ENCODE results near the gene TTYH1.
"Not testable (repeated sequence)": the region's sequence is repeated elsewhere in the genome, so short reads cannot be mapped to it uniquely, and the experiment has no call there.

TTYH1 gene

GRCh38 chr19:54446349-54446748 is 31.1 kb downstream of the TTYH1 start:
- H3K27ac ChIP-seq (ENCODE audit: low read depth, low read length); H3K9me3 ChIP-seq (ENCODE audit: control insufficient read depth, insufficient read depth, low read depth, low read length); H3K4me1 ChIP-seq (ENCODE audit: control insufficient read depth, insufficient read depth, low read length); H3K9ac ChIP-seq (ENCODE audit: low read length); H3K27me3 ChIP-seq (ENCODE audit: control insufficient read depth, insufficient read depth, low read length); H3K4me3 ChIP-seq (ENCODE audit: low read depth, low read length): not testable (repeated sequence)
- H3K36me3 ChIP-seq (ENCODE audit: control insufficient read depth, insufficient read depth, low read length), result peaks cover 22% of the 10 kb centered on the region

GRCh38 chr19:54448040-54448773 is 32.9 kb downstream of the TTYH1 start:
- no peaks in the 10 kb centered on the region for H3K9me3 ChIP-seq (ENCODE audit: control insufficient read depth, insufficient read depth, low read depth, low read length)
- H3K4me3 ChIP-seq (ENCODE audit: low read depth, low read length), result peak overlapping the region; percentile 95
- H3K36me3 ChIP-seq (ENCODE audit: control insufficient read depth, insufficient read depth, low read length), result peaks cover 39% of the 10 kb centered on the region
- no peaks in the 10 kb centered on the region for H3K27me3 ChIP-seq (ENCODE audit: control insufficient read depth, insufficient read depth, low read length)
- 0 out of 2 replicates have a peak, but pooled peaks cover 7% of the 10 kb centered on the region for H3K4me1 ChIP-seq (ENCODE audit: control insufficient read depth, insufficient read depth, low read length)
- peak overlapping the region; percentile 91; the same call in 1 of the 2 replicates for H3K27ac ChIP-seq (ENCODE audit: low read depth, low read length)
- H3K9ac ChIP-seq (ENCODE audit: low read length), result peak overlapping the region; percentile 99

DNA sequence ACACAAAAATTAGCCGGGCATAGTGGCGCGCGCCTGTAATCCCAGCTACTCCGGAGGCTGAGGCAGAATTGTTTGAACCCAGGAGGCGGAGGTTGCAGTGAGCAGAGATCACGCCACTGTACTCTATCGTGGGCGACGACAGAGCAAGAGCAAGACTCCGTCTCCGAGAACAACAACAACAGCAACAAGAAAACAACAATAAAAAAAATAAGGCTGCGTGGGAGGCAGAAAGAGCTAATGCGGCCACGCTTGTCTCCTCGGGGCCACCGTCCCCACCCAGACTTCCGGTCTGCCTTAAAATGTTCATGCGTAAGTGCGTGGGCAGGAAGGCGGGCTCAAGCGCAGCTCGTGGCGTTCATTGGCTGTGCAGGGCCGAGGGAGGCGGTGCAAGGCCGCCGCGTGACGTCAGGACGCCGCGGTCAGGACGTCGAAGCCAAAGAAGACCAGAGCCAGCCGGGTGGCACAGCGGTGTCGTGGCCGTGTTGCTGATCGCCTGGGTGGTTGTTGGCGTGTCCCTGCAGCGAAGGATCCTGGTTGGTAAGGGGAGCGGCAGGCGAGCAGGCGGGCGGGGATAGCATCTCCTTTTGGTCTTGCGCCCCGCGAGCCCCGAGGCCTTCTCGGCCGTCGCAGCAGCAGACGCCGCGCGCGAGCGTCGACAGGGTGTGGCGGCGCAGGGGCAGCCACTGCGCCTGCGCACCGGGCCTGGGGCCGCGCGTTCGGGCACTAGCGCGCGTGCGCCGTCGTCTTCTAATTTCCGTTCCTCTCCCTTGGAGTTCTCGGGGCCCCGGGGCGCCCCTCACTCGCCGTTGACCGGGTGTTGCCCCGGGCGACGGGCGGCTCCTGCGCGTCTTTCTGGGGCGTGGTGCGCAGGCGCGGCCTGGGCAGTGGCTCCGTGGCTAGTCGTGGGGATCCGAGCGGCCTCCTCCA is 33.8 kb downstream of the TTYH1 start, which contains the start of gene LENG8:
Gene LENG8, plus strand, starts transcription at position 426 of the 927 bp plus-strand sequence. CDS start 2,146 bp downstream, outside the sequence.
- Histone ChIP-seq H3K9ac (ENCODE audit: low read length) (peak within 1 kb of the TSS; percentile 99), H3K27me3 (ENCODE audit: control insufficient read depth, insufficient read depth, low read length) (no peaks in the 10 kb centered on the region), H3K4me3 (ENCODE audit: low read depth, low read length) (peak within 1 kb of the TSS; percentile 95), H3K27ac (ENCODE audit: low read depth, low read length) (peak within 1 kb of the TSS; percentile 91), H3K4me1 (ENCODE audit: control insufficient read depth, insufficient read depth, low read length) (0 out of 2 replicates have a peak, but pooled peaks cover 7% of the 10 kb centered on the region), H3K9me3 (ENCODE audit: control insufficient read depth, insufficient read depth, low read depth, low read length) (no peaks in the 10 kb centered on the region), H3K36me3 (ENCODE audit: control insufficient read depth, insufficient read depth, low read length) (peaks cover 47% of the 10 kb centered on the region)

GRCh38 chr19:54449701-54450069 is 34.4 kb downstream of the TTYH1 start:
- Histone ChIP-seq H3K27me3 (ENCODE audit: control insufficient read depth, insufficient read depth, low read length) (no peaks in the 10 kb centered on the region), H3K36me3 (ENCODE audit: control insufficient read depth, insufficient read depth, low read length) (peaks cover 52% of the 10 kb centered on the region), H3K9me3 (ENCODE audit: control insufficient read depth, insufficient read depth, low read depth, low read length) (no peaks in the 10 kb centered on the region), H3K4me3 (ENCODE audit: low read depth, low read length) (peak overlapping the region; percentile 95), H3K9ac (ENCODE audit: low read length) (peak overlapping the region; percentile 99), H3K4me1 (ENCODE audit: control insufficient read depth, insufficient read depth, low read length) (0 out of 2 replicates have a peak, but pooled peaks cover 7% of the 10 kb centered on the region), H3K27ac (ENCODE audit: low read depth, low read length) (peak overlapping the region; percentile 91)

GRCh38 chr19:54451331-54451871 is 36.1 kb downstream of the TTYH1 start:
- Histone ChIP-seq H3K27ac (ENCODE audit: low read depth, low read length) (no peak overlapping the region), H3K27me3 (ENCODE audit: control insufficient read depth, insufficient read depth, low read length) (no peaks in the 10 kb centered on the region), H3K9me3 (ENCODE audit: control insufficient read depth, insufficient read depth, low read depth, low read length) (no peaks in the 10 kb centered on the region), H3K4me3 (ENCODE audit: low read depth, low read length) (no peak overlapping the region), H3K4me1 (ENCODE audit: control insufficient read depth, insufficient read depth, low read length) (0 out of 2 replicates have a peak, but pooled peaks cover 7% of the 10 kb centered on the region), H3K9ac (ENCODE audit: low read length) (no peak overlapping the region), H3K36me3 (ENCODE audit: control insufficient read depth, insufficient read depth, low read length) (peaks cover 59% of the 10 kb centered on the region)

DNA sequence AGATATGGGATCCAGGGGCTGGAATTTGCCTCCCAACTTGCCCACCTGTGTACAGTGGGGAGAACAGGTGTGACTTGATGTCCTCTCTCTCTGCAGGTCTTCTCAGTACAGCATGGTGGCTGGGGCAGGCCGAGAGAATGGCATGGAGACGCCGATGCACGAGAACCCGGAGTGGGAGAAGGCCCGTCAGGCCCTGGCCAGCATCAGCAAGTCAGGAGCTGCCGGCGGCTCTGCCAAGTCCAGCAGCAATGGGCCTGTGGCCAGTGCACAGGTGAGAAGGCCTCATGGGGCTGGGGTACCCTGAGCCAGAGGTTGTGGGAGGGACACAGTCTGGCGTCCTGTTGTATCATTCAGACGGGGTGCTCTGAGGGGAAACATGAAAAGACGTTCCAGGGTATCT is 36.7 kb downstream of the TTYH1 start:
- peaks cover 65% of the 10 kb centered on the region for H3K36me3 ChIP-seq (ENCODE audit: control insufficient read depth, insufficient read depth, low read length)
- no peak overlapping the region for H3K27ac ChIP-seq (ENCODE audit: low read depth, low read length)
- no peaks in the 10 kb centered on the region for H3K27me3 ChIP-seq (ENCODE audit: control insufficient read depth, insufficient read depth, low read length)
- no peaks in the 10 kb centered on the region for H3K9me3 ChIP-seq (ENCODE audit: control insufficient read depth, insufficient read depth, low read depth, low read length)
- H3K9ac ChIP-seq (ENCODE audit: low read length), result no peak overlapping the region
- H3K4me1 ChIP-seq (ENCODE audit: control insufficient read depth, insufficient read depth, low read length), result 0 out of 2 replicates have a peak, but pooled peaks cover 7% of the 10 kb centered on the region
- H3K4me3 ChIP-seq (ENCODE audit: low read depth, low read length), result no peak overlapping the region

DNA sequence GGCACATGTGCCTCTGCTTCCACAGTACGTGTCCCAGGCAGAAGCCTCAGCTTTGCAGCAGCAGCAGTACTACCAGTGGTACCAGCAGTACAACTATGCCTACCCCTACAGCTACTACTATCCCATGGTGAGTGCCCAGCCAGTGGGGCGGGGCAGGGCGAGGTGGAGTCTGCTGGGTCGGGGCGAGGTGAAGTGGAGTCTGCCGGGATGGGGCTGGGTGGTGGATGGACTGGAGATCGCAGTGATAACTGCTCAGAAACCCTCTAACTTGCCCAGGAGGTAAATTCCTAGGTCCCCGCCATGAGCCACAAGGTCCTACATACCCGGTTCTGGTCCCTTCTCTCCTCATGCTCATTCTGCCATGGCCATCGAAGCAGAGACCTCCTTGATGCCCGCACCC is 37.4 kb downstream of the TTYH1 start:
- no peak overlapping the region for H3K9ac ChIP-seq (ENCODE audit: low read length)
- peaks cover 70% of the 10 kb centered on the region for H3K36me3 ChIP-seq (ENCODE audit: control insufficient read depth, insufficient read depth, low read length)
- H3K9me3 ChIP-seq (ENCODE audit: control insufficient read depth, insufficient read depth, low read depth, low read length), result no peaks in the 10 kb centered on the region
- H3K4me3 ChIP-seq (ENCODE audit: low read depth, low read length), result no peak overlapping the region
- H3K27me3 ChIP-seq (ENCODE audit: control insufficient read depth, insufficient read depth, low read length), result no peaks in the 10 kb centered on the region
- H3K4me1 ChIP-seq (ENCODE audit: control insufficient read depth, insufficient read depth, low read length), result 0 out of 2 replicates have a peak, but pooled peaks cover 3% of the 10 kb centered on the region
- no peak overlapping the region for H3K27ac ChIP-seq (ENCODE audit: low read depth, low read length)

GRCh38 chr19:54453921-54454780 is 38.9 kb downstream of the TTYH1 start:
- Histone ChIP-seq H3K9ac (ENCODE audit: low read length) (no peak overlapping the region), H3K27me3 (ENCODE audit: control insufficient read depth, insufficient read depth, low read length) (no peaks in the 10 kb centered on the region), H3K36me3 (ENCODE audit: control insufficient read depth, insufficient read depth, low read length) (peaks cover 85% of the 10 kb centered on the region), H3K27ac (ENCODE audit: low read depth, low read length) (no peak overlapping the region), H3K4me1 (ENCODE audit: control insufficient read depth, insufficient read depth, low read length) (0 out of 2 replicates have a peak, but pooled peaks cover 3% of the 10 kb centered on the region), H3K4me3 (ENCODE audit: low read depth, low read length) (no peak overlapping the region), H3K9me3 (ENCODE audit: control insufficient read depth, insufficient read depth, low read depth, low read length) (no peaks in the 10 kb centered on the region)

DNA sequence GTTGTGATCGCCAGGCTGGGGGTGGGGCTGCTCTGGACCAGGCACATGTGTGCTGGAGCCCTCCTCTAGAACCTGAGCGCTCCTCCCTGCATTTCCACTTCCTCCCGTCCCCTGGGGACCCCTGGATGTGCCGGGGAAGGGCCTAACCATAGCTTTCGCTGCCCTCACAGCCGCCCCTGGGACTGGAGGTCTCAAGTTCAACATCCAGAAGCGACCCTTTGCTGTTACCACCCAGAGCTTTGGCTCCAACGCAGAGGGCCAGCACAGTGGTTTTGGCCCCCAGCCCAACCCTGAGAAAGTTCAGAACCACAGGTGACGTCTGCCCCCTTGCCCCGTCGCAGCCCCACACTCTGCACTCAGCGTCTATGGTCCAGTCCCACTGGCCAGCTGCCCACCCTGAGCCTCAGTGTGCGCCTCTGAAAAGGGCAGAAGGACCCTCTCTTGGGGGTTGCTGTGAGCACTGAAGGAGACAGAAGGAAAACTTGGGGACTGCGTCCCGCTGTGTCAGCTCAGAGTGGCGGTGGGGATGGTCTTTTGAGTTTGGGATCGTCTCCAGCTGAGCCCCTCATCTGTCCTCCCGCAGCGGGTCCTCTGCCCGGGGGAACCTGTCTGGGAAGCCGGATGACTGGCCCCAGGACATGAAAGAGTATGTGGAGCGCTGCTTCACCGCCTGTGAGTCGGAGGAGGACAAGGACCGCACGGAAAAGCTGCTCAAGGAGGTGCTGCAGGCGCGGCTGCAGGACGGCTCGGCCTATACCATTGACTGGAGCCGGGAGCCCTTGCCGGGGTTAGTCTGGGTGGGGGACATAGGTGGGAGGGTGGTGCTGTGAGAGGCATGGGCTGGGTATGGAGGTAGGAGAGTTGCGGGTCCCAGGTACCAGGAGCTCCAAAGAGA is 39.8 kb downstream of the TTYH1 start:
- peaks cover 94% of the 10 kb centered on the region for H3K36me3 ChIP-seq (ENCODE audit: control insufficient read depth, insufficient read depth, low read length)
- H3K9ac ChIP-seq (ENCODE audit: low read length), result no peak overlapping the region
- no peak overlapping the region for H3K4me3 ChIP-seq (ENCODE audit: low read depth, low read length)
- no peaks in the 10 kb centered on the region for H3K27me3 ChIP-seq (ENCODE audit: control insufficient read depth, insufficient read depth, low read length)
- no peaks in the 10 kb centered on the region for H3K9me3 ChIP-seq (ENCODE audit: control insufficient read depth, insufficient read depth, low read depth, low read length)
- H3K27ac ChIP-seq (ENCODE audit: low read depth, low read length), result no peak overlapping the region
- H3K4me1 ChIP-seq (ENCODE audit: control insufficient read depth, insufficient read depth, low read length), result 0 out of 2 replicates have a peak, but pooled peaks cover 3% of the 10 kb centered on the region

Data from HUES6 (cell line).